Lower leg skin (tissue), 3 donors: ENCODE results near the gene NFKB2.

ENCODE experiments used
- CTCF ChIP-seq, 3 donors: fragments of 450-650 bp; IDR thresholded peaks; one replicate each; pipeline ENCODE4 v1.5.1; 2016; ENCODE audit warnings: antibody characterized with exemption in 3 of 3, mild to moderate bottlenecking in 3 of 3, moderate library complexity in 2 of 3
- POLR2A ChIP-seq, 2 donors: fragments of 450-650 bp; IDR thresholded peaks; one replicate each; pipeline ENCODE4 v1.6.1; 2016 to 2017; ENCODE audit warnings: antibody characterized with exemption in 2 of 2, mild to moderate bottlenecking in 1 of 2, moderate library complexity in 1 of 2

GRCh38 chr10:102393411-102394078, 2.0 kb upstream of the NFKB2 start:
- TF ChIP-seq CTCF (IDR thresholded peaks at IDR 0.05) (no peak), POLR2A (IDR thresholded peaks at IDR 0.05) (no peak)
